Gastroesophageal sphincter (tissue), 4 donors: ENCODE results near the gene UBFD1. TPM values are rescaled to one million over a fixed set of nuclear protein-coding genes. Genes with fewer than 3 reads are reported as not detected.
A peak's percentile ranks its signal among the peaks of the same experiment; 100 is the strongest.
"Not testable (repeated sequence)": the region's sequence is repeated elsewhere in the genome, so short reads cannot be mapped to it uniquely, and the experiment has no call there.

ENCODE experiments used
- ATAC-seq: fragments of 150-250 bp; one replicate; pipeline ENCODE4 v1.9.1; 2016; ENCODE audit warnings: mild to moderate bottlenecking, moderate library complexity
- H3K27ac ChIP-seq, 4 donors: fragments of 200-600 bp; sonication (generic) in 3 of 4; 1 replicate in 3 of 4; 2 replicates in 1 of 4; pipeline ENCODE4 v1.5.1; 2016 to 2019
- H3K27me3 ChIP-seq: fragments of 200-600 bp; sonication (generic); one replicate; pipeline ENCODE4 v1.5.1; 2019
- H3K36me3 ChIP-seq, 2 donors: fragments of 200-600 bp; sonication (generic); one replicate each; pipeline ENCODE4 v1.5.1; 2019; ENCODE audit warnings: control low read depth in 1 of 2
- H3K4me1 ChIP-seq, 3 donors: fragments of 200-600 bp; sonication (generic); 1 replicate in 2 of 3; 2 replicates in 1 of 3; pipeline ENCODE4 v1.5.1; 2016 to 2019; ENCODE audit warnings: control low read depth in 2 of 3
- H3K4me3 ChIP-seq, 2 donors: fragments of 200-600 bp; sonication (generic); one replicate each; pipeline ENCODE4 v1.5.1; 2019; ENCODE audit warnings: mild to moderate bottlenecking in 1 of 2, moderate library complexity in 1 of 2
- H3K9me3 ChIP-seq, 3 donors: fragments of 200-600 bp; sonication (generic); one replicate each; pipeline ENCODE4 v1.5.1; 2017 to 2019; ENCODE audit warnings: control low read depth in 2 of 3
- EP300 ChIP-seq: sonication (generic); formaldehyde crosslinking; IDR thresholded peaks from one replicate; pipeline ENCODE4 v1.6.1; 2017; ENCODE audit warnings: antibody characterized with exemption, mild to moderate bottlenecking
- POLR2A ChIP-seq, 2 donors: fragments of 450-650 bp; IDR thresholded peaks; one replicate each; pipeline ENCODE4 v1.6.1; 2017; ENCODE audit warnings: antibody characterized with exemption in 2 of 2, mild to moderate bottlenecking in 2 of 2, moderate library complexity in 1 of 2
- POLR2AphosphoS5 ChIP-seq: sonication (generic); formaldehyde crosslinking; IDR thresholded peaks from one replicate; pipeline ENCODE4 v1.6.1; 2017; ENCODE audit warnings: antibody characterized with exemption
- WGBS, 2 donors: methylation state at CpG; one replicate each; pipeline ENCODE4 v1.1.5; 2018; ENCODE audit warnings: low coverage in 1 of 2; 5-methylcytosine and 5-hydroxymethylcytosine counted together
- total RNA-seq, 4 donors: library from RNA; depleted of rRNA; stranded (reverse); fragments of >200 nt; gene quantifications; one replicate each; pipeline ENCODE4 v1.1.0, GENCODE V29; 2016
- TF ChIP-seq, protein P1 (sequence below), 4 experiments: fragments of 200-600 bp in 2 of 4; fragments of 450-650 bp in 2 of 4; sonication (generic) in 1 of 4; IDR thresholded peaks; one replicate each; pipeline ENCODE4 v1.5.1; 2017 to 2019; ENCODE audit warnings: antibody characterized with exemption in 4 of 4, mild to moderate bottlenecking in 2 of 4, moderate library complexity in 2 of 4

UBFD1 gene
- total RNA-seq, 4 donors from 2014 or later = 54.5 to 81.3 (median 66.2) TPM

DNA sequence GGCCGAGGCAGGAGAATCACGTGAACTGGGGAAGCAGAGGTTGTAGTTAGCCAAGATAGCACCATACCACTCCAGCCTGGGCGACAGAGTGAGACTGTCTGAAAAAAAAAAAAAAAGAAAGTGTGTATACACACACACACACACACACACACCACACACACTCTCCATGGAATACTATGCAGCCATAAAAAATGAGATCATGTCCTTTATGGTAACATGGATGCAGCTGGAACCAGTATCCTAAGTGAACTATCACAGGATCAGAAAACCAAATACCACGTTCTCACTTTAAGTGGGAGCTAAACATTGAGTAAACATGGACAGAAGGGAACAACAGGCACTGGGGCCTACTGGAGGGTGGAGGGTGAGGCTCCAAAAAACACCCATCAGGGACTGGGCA, 21.8 kb downstream of the UBFD1 start:
- H3K27me3 ChIP-seq = no peaks in the 10 kb centered on the region
- no peaks in the 10 kb centered on the region for H3K4me1 ChIP-seq
- no peak for ATAC-seq
- H3K36me3 ChIP-seq = peaks cover 0 to 96% of the 10 kb centered on the region in 2 donors
- 100% methylated on average over 1 to 3 of the region's 4 CpGs for WGBS, 2 donors
- H3K9me3 ChIP-seq = no peaks in the 10 kb centered on the region
- no peak overlapping the region for H3K4me3 ChIP-seq
- TF ChIP-seq POLR2AphosphoS5 (no peak), POLR2A (IDR thresholded peaks at IDR 0.05) (no peak), EP300 (no peak)
- TF ChIP-seq, protein P1, sequence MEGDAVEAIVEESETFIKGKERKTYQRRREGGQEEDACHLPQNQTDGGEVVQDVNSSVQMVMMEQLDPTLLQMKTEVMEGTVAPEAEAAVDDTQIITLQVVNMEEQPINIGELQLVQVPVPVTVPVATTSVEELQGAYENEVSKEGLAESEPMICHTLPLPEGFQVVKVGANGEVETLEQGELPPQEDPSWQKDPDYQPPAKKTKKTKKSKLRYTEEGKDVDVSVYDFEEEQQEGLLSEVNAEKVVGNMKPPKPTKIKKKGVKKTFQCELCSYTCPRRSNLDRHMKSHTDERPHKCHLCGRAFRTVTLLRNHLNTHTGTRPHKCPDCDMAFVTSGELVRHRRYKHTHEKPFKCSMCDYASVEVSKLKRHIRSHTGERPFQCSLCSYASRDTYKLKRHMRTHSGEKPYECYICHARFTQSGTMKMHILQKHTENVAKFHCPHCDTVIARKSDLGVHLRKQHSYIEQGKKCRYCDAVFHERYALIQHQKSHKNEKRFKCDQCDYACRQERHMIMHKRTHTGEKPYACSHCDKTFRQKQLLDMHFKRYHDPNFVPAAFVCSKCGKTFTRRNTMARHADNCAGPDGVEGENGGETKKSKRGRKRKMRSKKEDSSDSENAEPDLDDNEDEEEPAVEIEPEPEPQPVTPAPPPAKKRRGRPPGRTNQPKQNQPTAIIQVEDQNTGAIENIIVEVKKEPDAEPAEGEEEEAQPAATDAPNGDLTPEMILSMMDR (IDR thresholded peaks at IDR 0.05) = no peak
- H3K27ac ChIP-seq = no peak overlapping the region

DNA sequence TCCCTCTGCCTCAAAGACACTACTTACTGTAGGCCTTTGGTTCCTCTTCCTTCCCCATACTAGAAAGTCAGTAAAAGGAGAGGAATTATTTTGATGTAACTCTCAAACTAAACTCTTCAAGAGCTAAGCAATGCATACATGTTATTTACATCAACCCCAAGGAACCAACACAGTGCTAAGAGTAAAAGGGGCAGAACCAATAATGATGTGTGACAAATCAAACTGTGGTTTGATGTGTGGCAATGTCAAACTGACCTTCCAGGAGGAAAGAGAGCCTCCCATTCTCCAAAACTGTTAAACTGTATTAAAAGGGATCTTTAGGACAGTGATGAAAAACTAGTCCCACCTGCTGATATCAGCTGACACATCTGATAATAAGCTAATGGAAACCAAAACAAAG, 22.9 kb downstream of the UBFD1 start:
- no peaks in the 10 kb centered on the region for H3K27me3 ChIP-seq
- no peak overlapping the region for H3K4me3 ChIP-seq
- no peaks in the 10 kb centered on the region for H3K9me3 ChIP-seq
- H3K4me1 ChIP-seq = no peaks in the 10 kb centered on the region
- ATAC-seq = no peak
- H3K27ac ChIP-seq = no peak overlapping the region
- no peak for TF ChIP-seq POLR2A (IDR thresholded peaks at IDR 0.05)
- no peak for TF ChIP-seq EP300
- TF ChIP-seq, protein P1 (IDR thresholded peaks at IDR 0.05) = no peak
- TF ChIP-seq POLR2AphosphoS5 = no peak
- H3K36me3 ChIP-seq = peaks cover 0 to 96% of the 10 kb centered on the region in 2 donors

DNA sequence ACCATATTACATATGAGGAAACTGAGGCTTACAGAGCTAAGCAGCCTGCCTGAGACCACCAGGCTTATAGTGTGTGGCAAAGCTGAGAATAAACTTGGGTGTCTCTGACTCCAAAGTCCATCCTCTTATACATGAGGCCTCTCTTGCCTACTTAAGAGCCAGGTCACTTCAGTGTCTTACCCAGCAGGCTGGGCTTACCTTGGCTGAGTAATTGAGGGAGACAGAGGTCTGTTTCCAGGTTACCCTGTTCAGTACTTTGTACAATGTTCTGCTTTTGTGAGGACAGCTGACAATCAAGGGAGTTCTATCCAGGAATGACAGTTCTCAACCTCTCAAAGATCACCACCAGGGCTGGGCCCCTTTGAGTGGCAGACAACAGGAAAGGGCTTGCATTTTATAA, 24.2 kb downstream of the UBFD1 start:
- Histone ChIP-seq H3K4me1 (no peaks in the 10 kb centered on the region), H3K27ac (no peak overlapping the region), H3K9me3 (no peaks in the 10 kb centered on the region), H3K36me3 (peaks cover 0 to 96% of the 10 kb centered on the region in 2 donors), H3K4me3 (no peak overlapping the region), H3K27me3 (no peaks in the 10 kb centered on the region)
- no peak for ATAC-seq
- TF ChIP-seq POLR2AphosphoS5 = no peak

DNA sequence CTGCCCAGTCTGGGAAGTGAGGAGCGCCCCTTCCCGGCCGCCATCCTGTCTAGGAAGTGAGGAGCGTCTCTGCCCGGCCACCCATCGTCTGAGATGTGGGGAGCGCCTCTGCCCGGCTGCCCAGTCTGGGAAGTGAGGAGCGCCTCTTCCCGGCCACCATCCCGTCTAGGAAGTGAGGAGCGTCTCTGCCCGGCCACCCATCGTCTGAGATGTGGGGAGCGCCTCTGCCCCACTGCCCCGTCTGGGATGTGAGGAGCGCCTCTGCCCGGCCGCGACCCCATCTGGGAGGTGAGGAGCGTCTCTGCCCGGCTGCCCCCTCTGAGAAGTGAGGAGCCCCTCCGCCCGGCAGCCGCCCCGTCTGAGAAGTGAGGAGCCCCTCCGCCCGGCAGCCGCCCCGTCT, 25.7 kb downstream of the UBFD1 start:
- Histone ChIP-seq H3K36me3 (peaks cover 0 to 96% of the 10 kb centered on the region in 2 donors), H3K27ac (peak overlapping the region in 1 of 4 donors; percentile 37)
- not testable (repeated sequence) for H3K27me3 ChIP-seq, H3K4me1 ChIP-seq, H3K9me3 ChIP-seq, H3K4me3 ChIP-seq, ATAC-seq
- no CpG with 5 or more reads among the region's 30 CpGs for WGBS, 2 donors

DNA sequence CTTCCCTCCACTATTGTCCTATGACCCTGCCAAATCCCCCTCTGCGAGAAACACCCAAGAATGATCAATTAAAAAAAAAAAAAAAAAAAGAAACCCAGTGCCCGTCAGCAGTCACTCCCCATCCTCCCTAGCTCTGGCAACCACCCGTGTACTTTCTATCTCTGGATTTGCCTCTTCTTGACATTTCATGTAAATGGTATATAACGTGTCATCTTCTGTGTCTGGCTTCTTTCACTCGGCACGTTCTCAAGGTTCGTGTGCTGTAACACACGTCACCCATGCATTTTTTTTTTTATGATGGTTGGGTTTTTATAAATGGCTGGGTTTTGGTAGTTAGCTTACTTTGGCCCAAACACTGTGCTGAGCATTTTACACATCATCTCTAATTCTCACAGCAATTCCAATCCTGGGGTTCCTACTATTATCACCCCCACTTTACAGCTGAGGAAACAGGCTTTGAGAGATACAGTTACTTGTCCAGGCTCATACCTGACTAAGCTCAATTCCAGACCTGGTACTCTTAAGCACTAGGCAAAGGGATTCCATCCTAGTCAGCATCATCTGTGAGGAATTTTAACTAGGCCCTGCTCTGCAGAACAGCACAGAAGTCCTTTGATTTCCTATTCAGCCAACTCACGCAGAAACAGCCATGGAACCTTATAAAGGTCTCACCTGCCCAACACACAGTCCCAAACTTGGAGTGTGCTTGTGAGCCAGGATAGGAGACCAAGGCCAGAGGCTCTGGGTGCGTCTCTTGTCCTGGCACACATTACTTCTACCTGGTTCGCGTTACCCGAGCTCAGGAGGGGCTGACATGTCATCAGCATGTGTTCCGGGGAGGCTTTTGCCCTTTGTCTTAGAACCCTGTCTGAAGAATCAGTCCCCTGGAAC, 26.9 kb downstream of the UBFD1 start:
- no peaks in the 10 kb centered on the region for H3K9me3 ChIP-seq
- peak overlapping the region in 2 of 4 donors; percentile 35 to 58 for H3K27ac ChIP-seq
- peaks cover 0 to 6% (median 0%) of the 10 kb centered on the region in 3 donors for H3K4me1 ChIP-seq
- TF ChIP-seq, protein P1 (IDR thresholded peaks at IDR 0.05) = no peak
- TF ChIP-seq POLR2AphosphoS5 (no peak), POLR2A (IDR thresholded peaks at IDR 0.05) (no peak), EP300 (no peak)
- peaks cover 0 to 96% of the 10 kb centered on the region in 2 donors for H3K36me3 ChIP-seq
- H3K27me3 ChIP-seq = no peaks in the 10 kb centered on the region
- H3K4me3 ChIP-seq = no peak overlapping the region
- WGBS, 2 donors = 47 to 60% methylated on average over 3 to 8 of the region's 14 CpGs
- no peak for ATAC-seq

DNA sequence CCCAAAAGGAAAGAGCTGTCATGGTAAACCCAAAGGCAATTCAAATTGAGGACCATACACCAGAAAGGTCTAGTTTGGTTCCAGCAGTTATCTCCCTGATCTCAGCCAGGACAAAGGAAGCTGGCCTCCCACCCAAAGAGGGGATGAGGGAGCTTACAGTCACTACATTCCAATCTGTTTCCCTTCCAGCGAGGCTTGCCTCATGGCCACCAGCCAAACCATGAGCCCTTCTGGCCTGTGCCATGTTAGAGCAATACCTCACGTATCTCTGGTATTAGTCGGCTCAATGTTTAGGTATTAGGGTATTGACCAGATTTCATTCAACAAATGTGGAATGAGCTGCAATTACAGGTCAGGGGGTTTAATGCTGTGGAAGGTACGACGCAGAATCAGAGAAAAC, 30.2 kb downstream of the UBFD1 start:
- H3K36me3 ChIP-seq = peaks cover 0 to 96% of the 10 kb centered on the region in 2 donors
- 42 to 67% methylated on average over 4 to 5 of the region's 5 CpGs for WGBS, 2 donors
- H3K4me1 ChIP-seq = peaks cover 0 to 12% (median 0%) of the 10 kb centered on the region in 3 donors
- no peak for ATAC-seq
- H3K4me3 ChIP-seq = no peak overlapping the region
- no peaks in the 10 kb centered on the region for H3K27me3 ChIP-seq
- H3K9me3 ChIP-seq = no peaks in the 10 kb centered on the region
- no peak for TF ChIP-seq POLR2AphosphoS5
- TF ChIP-seq EP300 = no peak
- TF ChIP-seq, protein P1 (IDR thresholded peaks at IDR 0.05) = no peak
- no peak for TF ChIP-seq POLR2A (IDR thresholded peaks at IDR 0.05)
- no peak overlapping the region for H3K27ac ChIP-seq
